Activated T-helper 1 cell treated with anti-CD3 and anti-CD28 coated beads, Interleukin-2, amount 50 U/mL, for 16 hours (primary cell): ENCODE results near the gene HCAR3.
"Not testable (repeated sequence)": the region's sequence is repeated elsewhere in the genome, so short reads cannot be mapped to it uniquely, and the experiment has no call there.

Experiments
- DNase-seq, 2 donors: peaks; one replicate each; pipeline ENCODE4 v3.0.0-alpha.2; 2020; ENCODE audit warnings: low read depth in 1 of 2, low spot score in 1 of 2

HCAR3 gene

GRCh38 chr12:122722387-122722786, 5.8 kb upstream of the HCAR3 start:
- DNase-seq = no peak

DNA sequence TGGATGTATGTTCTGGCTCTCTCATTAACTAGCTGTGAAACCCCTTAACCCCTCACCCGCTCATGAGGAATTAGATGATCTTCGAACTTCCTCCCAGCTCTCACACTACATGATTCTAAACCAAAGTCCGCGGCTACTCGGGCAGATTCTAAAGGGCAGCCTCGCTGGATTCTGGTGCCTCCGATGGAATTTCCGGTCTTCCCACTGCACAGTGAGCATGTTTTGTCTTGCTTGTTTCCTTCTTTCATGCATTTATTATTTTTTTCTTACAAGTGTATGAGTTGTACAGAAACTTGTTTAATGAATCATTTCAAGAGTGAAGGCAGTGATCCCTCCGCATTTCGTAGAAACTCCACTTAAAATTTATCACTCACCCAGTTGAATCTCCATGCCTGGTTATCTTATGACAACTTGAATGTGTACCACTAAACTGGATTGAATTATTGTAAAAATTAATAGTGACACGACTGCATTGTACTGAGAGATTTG, 4.5 kb upstream of the HCAR3 start:
- DNase-seq = no peak

- DNase-seq = not testable (repeated sequence)
These were observed 1.4 kb downstream of the HCAR3 start for GRCh38 chr12:122715211-122715610.

GRCh38 chr12:122713491-122714188, 3.0 kb downstream of the HCAR3 start:
- DNase-seq = not testable (repeated sequence)

- not testable (repeated sequence) for DNase-seq
These were observed 5.3 kb downstream of the HCAR3 start for GRCh38 chr12:122711266-122711665.

DNA sequence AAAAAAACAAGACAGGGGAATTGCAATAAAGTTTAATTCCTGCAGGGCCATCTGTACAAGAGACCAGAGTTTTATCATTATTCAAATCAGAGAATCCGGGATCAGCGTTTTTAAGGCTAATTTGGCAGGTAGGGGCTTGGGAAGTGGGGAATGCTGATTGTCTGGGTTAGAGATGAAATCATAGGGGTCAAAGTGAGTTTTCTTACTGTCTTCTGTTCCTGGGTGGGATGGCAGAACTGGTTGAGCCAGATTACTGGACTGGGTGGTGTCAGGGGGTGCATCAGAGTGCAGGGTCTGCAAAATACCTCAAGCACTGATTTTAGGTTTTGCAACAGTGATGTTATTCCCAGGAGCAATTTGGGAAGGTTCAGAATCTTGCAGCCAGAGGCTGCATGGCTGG, 6.3 kb downstream of the HCAR3 start:
- DNase-seq = not testable (repeated sequence)

DNA sequence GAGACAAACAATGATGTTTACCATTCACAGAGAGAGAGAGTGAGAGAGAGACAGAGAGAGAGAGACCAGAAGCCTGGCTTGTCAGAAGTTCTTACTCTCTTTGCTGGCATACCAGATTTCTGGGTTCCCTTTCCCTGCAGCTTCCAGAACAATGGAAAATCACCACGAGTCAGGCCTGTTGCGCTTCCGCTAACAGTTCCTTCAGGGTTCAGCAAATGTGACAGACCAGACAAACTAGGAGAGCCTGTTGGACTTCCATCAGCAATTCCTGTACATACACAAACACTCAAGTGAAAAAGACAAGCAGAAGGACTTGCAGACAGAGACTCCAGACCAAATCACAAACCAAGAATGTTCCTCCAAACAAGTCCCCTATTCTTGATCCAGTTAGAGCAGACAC, 7.3 kb downstream of the HCAR3 start:
- DNase-seq = not testable (repeated sequence)

DNA sequence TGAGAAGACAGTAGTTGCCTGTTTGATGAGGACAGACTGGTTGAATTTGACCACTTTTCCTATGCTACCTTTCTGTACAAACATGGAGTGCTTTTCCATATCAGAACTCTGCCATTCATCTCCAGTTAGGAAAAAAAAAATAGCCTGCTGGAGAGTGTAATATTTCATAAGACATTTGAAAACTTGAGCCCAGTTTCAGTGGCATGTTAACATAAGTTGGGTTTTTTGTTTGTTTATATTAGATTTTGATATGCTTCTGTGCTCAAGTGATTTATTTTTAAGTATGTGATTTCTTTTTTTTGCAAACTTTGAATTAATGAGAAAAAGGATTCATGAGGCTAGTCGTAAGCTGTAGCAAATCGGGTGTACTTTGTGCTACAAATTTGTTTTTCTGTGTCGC, 12.8 kb downstream of the HCAR3 start:
- DNase-seq = not testable (repeated sequence)

DNA sequence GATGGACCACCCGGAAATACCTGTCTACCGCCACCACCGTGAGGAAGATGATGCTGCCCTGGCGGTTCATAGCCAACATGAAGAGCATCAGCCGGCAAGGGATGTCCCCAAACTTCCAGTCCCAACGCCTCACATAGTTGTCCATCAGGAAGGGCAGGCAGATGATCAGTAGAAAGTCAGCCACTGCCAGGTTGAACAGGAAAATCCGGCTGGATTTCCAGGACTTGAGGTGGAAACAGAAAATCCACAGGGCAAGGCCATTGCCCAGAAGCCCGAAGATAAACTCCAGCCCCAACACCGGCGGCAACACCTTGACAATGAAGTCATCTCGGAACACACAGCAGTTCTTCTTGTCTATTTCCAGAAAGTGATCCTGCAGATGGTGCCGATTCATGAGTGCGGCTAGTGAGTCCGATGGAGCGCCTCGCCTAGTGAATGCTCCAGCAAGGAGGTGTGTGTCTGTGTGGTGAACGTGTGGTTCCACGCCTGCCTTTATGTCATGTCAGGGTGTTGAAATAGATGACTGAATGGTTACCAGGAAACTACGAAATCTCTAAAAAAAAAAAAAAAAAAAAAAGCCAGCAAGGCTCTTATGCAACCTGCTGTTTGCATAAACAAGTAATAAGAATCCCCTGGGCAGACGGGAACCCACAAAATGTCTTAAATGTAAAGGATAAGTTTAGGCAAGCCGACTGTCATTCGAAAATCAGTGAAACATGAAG, 13.6 kb downstream of the HCAR3 start, which contains the start of gene HCAR2:
TSS of gene HCAR2 (minus strand) at position 468 of the 722 bp plus-strand sequence. CDS start at position 394, 74 bp downstream.
- not testable (repeated sequence) for DNase-seq

GRCh38 chr12:122701481-122701880, 15.1 kb downstream of the HCAR3 start:
- not testable (repeated sequence) for DNase-seq

DNA sequence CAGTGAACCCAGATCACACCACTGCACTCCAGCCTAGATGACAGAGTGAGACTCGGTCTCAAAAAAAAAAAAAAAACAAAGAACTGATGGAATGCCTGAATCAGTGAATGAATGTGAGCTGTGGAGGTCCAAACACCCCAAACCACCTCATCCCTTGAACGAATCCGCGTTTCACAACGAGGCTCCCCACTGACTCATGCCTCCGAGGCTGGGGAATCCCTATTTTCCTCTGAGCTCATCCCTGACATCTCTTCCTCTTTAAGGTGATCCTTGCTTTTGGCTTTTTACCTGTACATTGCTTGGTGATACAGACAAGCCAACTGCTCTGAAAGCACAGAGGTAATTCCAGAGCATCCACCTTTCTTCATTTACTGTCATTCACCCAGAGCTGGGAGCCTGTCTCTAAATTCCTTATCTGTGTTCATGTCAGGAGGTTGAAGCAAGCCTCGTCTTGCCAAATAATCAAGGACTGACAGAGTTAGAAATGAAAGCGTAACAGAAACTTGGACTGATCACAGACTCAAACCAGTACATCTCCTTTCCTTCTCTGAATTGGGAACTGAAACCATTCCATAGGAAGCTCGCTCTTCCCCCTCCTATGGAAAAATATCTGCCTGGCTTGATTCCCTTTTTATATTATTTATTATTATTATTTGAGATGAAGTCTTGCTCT, 16.4 kb downstream of the HCAR3 start:
- DNase-seq = not testable (repeated sequence)

DNA sequence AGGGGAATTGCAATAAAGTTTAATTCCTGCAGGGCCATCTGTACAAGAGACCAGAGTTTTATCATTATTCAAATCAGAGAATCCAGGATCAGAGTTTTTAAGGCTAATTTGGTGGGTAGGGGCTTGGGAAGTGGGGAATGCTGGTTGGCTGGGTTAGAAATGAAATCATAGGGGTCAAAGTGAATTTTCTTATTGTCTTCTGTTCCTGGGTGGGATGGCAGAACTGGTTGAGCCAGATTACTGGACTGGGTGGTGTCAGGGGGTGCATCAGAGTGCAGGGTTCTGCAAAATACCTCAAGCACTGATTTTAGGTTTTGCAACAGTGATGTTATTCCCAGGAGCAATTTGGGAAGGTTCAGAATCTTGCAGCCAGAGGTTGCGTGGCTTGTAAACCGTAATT, 19.7 kb downstream of the HCAR3 start:
- not testable (repeated sequence) for DNase-seq

GRCh38 chr12:122691566-122691965, 25.0 kb downstream of the HCAR3 start:
- DNase-seq = no peak

DNA sequence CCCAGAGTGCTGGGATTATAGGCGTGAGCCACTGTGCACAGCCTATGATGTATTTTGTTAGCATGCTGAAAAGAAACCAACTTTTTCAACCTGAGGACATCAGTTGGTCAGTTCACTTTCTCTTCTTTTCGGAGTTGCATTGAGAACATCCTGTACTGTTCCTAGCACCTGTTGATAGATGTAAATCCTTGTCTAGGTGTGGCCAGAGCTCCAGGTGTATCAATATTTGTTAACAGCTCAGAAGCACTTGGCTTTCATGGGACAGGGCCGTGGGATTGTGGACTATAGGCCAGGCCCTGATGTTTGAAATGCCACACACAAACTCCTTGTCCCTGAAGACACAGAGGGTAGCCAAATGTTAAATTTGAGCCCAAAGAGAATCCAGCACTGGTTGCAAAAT, 28.3 kb downstream of the HCAR3 start:
- DNase-seq = no peak

- DNase-seq = no peak
These were observed 29.5 kb downstream of the HCAR3 start for GRCh38 chr12:122687086-122687485.

DNA sequence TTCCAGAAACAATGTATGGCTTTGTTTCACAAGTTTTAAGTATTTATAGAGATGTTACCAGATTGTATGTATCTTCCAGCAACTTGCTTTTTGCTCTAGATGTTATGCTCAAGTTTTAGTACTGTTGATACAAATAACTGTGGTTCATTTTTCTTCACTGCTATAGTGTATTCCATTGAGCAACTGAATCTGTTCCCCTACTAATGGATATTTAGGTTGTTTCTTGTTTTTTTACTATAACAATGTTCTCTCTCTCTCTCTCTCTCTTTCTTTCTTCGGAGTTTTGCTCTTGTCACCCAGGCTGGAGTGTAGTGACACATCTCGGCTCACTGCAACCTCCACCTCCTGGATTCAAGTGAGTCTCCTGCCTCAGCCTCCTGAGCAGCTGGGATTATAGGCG, 30.1 kb downstream of the HCAR3 start:
- no peak for DNase-seq

GRCh38 chr12:122684297-122684813, 32.3 kb downstream of the HCAR3 start:
- no peak for DNase-seq

DNA sequence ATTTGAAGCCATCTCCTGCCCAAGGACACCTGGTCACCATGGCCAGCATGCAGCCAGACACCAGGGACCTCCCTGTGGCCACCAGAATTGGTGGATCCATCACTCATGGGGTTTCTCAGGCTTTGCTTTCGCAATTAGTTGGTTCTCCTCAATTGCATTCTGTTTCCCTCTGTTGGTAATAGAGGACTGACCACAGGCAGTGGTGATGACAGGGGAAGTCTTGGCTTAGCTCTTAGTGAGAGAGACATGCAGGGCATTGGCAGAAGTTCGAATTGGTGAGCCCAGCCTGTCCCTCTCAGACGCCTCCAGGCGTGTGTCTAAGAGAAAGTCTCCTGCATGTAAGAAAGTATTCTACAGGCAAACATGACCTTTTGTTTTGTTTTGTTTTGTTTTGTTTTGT, 34.8 kb downstream of the HCAR3 start:
- DNase-seq = no peak

DNA sequence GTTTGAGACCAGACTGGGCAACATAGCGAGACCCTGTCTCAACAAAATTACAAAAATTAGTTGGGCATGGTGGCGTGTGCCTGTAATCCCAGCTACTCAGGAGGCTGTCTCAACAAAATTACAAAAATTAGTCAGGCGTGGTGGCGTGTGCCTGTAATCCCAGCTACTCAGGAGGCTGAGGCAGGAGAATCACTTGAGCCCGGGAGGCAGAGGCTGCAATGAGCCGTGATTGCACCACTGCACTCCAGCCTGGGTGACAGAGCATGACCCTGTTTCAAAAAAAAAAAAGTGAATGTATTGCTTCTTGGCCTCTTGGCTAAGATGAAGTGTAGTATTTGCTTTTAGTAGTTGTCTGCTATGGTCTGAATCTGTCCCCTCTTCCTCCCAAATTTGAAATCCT, 35.6 kb downstream of the HCAR3 start:
- not testable (repeated sequence) for DNase-seq

- DNase-seq = not testable (repeated sequence)
These were observed 39.8 kb downstream of the HCAR3 start for GRCh38 chr12:122676781-122677180.

GRCh38 chr12:122676015-122676414, 40.6 kb downstream of the HCAR3 start:
- not testable (repeated sequence) for DNase-seq
